KOPT-K1 (cell line): ENCODE data around the gene UVSSA.

ENCODE experiments used
- H3K27ac ChIP-seq: fragments of 200-600 bp; sonication (generic); 2 replicates; pipeline ENCODE4 v1.5.1; 2016; ENCODE audit warnings: antibody characterized with exemption, mild to moderate bottlenecking, low read depth, low read length; ENCODE audit not compliant: poor library complexity, severe bottlenecking
- H3K36me3 ChIP-seq: fragments of 200-600 bp; sonication (generic); 2 replicates; pipeline ENCODE4 v1.5.1; 2017; ENCODE audit warnings: antibody characterized with exemption, mild to moderate bottlenecking, low read length, moderate library complexity; ENCODE audit not compliant: insufficient read depth
- H3K9me3 ChIP-seq: fragments of 200-600 bp; sonication (generic); 2 replicates; pipeline ENCODE4 v1.5.1; 2017; ENCODE audit warnings: antibody characterized with exemption, low read length, mild to moderate bottlenecking; ENCODE audit not compliant: insufficient read depth, poor library complexity, severe bottlenecking

UVSSA gene

GRCh38 chr4:1310796-1311631, 36.0 kb upstream of the UVSSA start:
- Histone ChIP-seq H3K9me3 (peaks cover 19% of the 10 kb centered on the region), H3K36me3 (peaks cover 50% of the 10 kb centered on the region), H3K27ac (peak overlapping the region; percentile 31)

GRCh38 chr4:1312821-1313640, 34.0 kb upstream of the UVSSA start:
- H3K9me3 ChIP-seq = peaks cover 19% of the 10 kb centered on the region
- H3K36me3 ChIP-seq = peaks cover 60% of the 10 kb centered on the region
- H3K27ac ChIP-seq = no peak overlapping the region

- H3K36me3 ChIP-seq = peaks cover 75% of the 10 kb centered on the region
These were observed 31.7 kb upstream of the UVSSA start for GRCh38 chr4:1315306-1315705.

GRCh38 chr4:1315836-1316536, 31.0 kb upstream of the UVSSA start:
- peaks cover 75% of the 10 kb centered on the region for H3K36me3 ChIP-seq

More at GRCh38 chr4:1315306-1315705, 31.7 kb upstream of the UVSSA start:
- Histone ChIP-seq H3K27ac (peak overlapping the region; percentile 25), H3K9me3 (peaks cover 19% of the 10 kb centered on the region)

GRCh38 chr4:1316537-1317168, 30.4 kb upstream of the UVSSA start:
- Histone ChIP-seq H3K27ac (peak overlapping the region; percentile 80), H3K36me3 (peaks cover 79% of the 10 kb centered on the region), H3K9me3 (peaks cover 19% of the 10 kb centered on the region)

More at GRCh38 chr4:1315836-1316536, 31.0 kb upstream of the UVSSA start:
- peak overlapping the region; percentile 80 for H3K27ac ChIP-seq
- peaks cover 19% of the 10 kb centered on the region for H3K9me3 ChIP-seq

GRCh38 chr4:1317177-1318045, 29.6 kb upstream of the UVSSA start:
- H3K27ac ChIP-seq = no peak overlapping the region
- peaks cover 80% of the 10 kb centered on the region for H3K36me3 ChIP-seq
- H3K9me3 ChIP-seq = peaks cover 19% of the 10 kb centered on the region

- H3K36me3 ChIP-seq = peaks cover 80% of the 10 kb centered on the region
- H3K9me3 ChIP-seq = peaks cover 15% of the 10 kb centered on the region
- no peak overlapping the region for H3K27ac ChIP-seq
These were observed 29.0 kb upstream of the UVSSA start for GRCh38 chr4:1318046-1318375.

GRCh38 chr4:1318488-1319213, 28.4 kb upstream of the UVSSA start:
- peaks cover 80% of the 10 kb centered on the region for H3K36me3 ChIP-seq
- no peak overlapping the region for H3K27ac ChIP-seq
- H3K9me3 ChIP-seq = peaks cover 11% of the 10 kb centered on the region

- H3K27ac ChIP-seq = no peak overlapping the region
- peaks cover 86% of the 10 kb centered on the region for H3K36me3 ChIP-seq
- no peaks in the 10 kb centered on the region for H3K9me3 ChIP-seq
These were observed 25.5 kb upstream of the UVSSA start for GRCh38 chr4:1321486-1321885.

- H3K9me3 ChIP-seq = no peaks in the 10 kb centered on the region
- H3K27ac ChIP-seq = no peak overlapping the region
- H3K36me3 ChIP-seq = peaks cover 88% of the 10 kb centered on the region
These were observed 24.9 kb upstream of the UVSSA start for GRCh38 chr4:1321946-1322650.

GRCh38 chr4:1323280-1323634, 23.8 kb upstream of the UVSSA start:
- Histone ChIP-seq H3K36me3 (peaks cover 88% of the 10 kb centered on the region), H3K9me3 (no peaks in the 10 kb centered on the region), H3K27ac (no peak overlapping the region)

- no peaks in the 10 kb centered on the region for H3K9me3 ChIP-seq
- no peak overlapping the region for H3K27ac ChIP-seq
- H3K36me3 ChIP-seq = peaks cover 88% of the 10 kb centered on the region
These were observed 23.2 kb upstream of the UVSSA start for GRCh38 chr4:1323635-1324442.
